GM18519 (cell line): ENCODE measurements around the gene CAAP1.
A peak's percentile ranks its signal among the peaks of the same experiment; 100 is the strongest.
"Not testable (repeated sequence)": the region's sequence is repeated elsewhere in the genome, so short reads cannot be mapped to it uniquely, and the experiment has no call there.

Experiments
- ATAC-seq: cut with Tn5 transposase; IDR thresholded peaks from one replicate; pipeline ENCODE4 v1.9.1; 2021; ENCODE audit warnings: mild to moderate bottlenecking, moderate library complexity; ENCODE audit not compliant: unreplicated experiment, low FRiP score

Gene CAAP1, protein sequence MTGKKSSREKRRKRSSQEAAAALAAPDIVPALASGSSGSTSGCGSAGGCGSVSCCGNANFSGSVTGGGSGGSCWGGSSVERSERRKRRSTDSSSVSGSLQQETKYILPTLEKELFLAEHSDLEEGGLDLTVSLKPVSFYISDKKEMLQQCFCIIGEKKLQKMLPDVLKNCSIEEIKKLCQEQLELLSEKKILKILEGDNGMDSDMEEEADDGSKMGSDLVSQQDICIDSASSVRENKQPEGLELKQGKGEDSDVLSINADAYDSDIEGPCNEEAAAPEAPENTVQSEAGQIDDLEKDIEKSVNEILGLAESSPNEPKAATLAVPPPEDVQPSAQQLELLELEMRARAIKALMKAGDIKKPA

GRCh38 chr9:26892251-26893029 lies at the start of gene CAAP1:
CAAP1 (minus strand) TSS chr9:26892802; CDS start chr9:26892715, 87 bp downstream.
- peak; percentile 88 for ATAC-seq

GRCh38 chr9:26940779-26941178 lies 48.2 kb upstream of the CAAP1 start:
- no peak for ATAC-seq

GRCh38 chr9:26939955-26940711 lies 47.5 kb upstream of the CAAP1 start:
- no peak for ATAC-seq

GRCh38 chr9:26937816-26938371 lies 45.3 kb upstream of the CAAP1 start:
- ATAC-seq = no peak

GRCh38 chr9:26935847-26936246 lies 43.2 kb upstream of the CAAP1 start:
- no peak for ATAC-seq

DNA sequence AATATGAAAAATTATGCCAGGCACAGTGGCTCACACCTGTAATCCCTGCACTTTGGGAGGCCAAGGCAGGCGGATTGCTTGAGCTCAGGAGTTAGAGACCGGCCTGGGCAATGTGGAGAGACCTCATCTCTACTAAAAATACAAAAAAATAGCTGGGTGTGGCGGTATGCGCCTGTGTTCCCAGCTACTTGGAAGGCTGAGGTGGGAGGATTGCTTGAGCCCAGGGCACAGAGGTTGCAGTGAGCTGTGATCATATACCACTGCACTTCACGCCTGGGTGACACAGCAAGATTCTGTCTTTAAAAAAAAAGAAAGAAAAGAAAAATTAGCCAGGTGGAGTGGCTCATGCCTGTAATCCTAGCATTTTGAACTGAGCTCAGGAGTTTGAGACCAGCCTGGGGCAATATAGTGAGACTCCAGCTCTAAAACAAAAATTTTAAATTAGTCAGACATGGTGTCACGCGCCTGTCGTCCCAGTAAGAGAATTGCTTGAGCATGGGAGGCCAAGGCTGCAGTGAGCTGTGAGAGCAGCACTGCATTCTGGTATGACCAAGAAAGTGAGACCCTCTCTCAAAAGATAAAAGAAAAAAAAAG lies 36.4 kb upstream of the CAAP1 start:
- no peak for ATAC-seq

GRCh38 chr9:26925609-26926008 lies 33.0 kb upstream of the CAAP1 start:
- no peak for ATAC-seq

- no peak for ATAC-seq
Observed at GRCh38 chr9:26919698-26920097, 27.1 kb upstream of the CAAP1 start.

DNA sequence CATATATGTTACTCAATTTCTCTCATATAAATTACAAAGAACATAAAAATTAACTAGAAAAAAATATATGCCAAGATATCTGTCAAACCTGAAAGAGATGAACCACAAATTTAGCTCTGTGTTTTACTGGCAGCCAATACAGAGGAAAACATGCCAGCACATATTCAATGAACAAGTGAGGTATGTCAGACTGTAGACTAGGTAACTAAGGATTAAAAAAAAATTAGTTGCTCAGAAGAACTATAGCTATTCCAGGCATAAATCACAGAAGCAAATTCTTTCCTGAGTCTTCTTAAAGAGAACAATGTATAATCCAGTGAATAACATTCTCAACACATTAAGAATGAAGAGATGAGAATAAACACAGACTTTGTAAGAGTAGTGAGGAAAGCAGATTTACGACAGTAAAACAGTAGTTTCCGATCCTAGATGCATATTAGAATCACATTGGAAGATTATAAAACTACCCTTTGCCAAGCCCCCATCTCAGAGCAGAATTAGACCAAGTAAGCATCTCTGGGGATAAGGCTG lies 20.6 kb upstream of the CAAP1 start:
- no peak for ATAC-seq

GRCh38 chr9:26904671-26905070 lies 12.1 kb upstream of the CAAP1 start:
- no peak for ATAC-seq

DNA sequence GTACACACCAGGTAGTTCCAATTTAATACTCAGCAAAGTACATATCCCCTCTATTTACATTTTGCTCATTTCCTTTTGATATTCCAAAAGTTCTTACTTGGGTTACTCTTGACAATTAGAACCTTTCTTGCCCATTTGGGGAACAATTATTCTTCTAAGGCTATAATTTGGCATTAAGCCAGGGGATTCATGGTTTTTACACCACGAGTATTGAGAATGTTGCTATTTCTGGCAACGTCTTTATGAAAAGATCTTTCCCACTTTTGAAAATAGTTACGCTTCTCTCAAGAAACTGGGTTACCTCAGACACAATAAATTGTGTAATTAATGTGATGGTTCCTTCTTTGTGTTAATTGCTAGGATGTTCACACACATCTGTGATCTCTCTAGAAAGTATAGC lies 11.5 kb upstream of the CAAP1 start:
- ATAC-seq = no peak

DNA sequence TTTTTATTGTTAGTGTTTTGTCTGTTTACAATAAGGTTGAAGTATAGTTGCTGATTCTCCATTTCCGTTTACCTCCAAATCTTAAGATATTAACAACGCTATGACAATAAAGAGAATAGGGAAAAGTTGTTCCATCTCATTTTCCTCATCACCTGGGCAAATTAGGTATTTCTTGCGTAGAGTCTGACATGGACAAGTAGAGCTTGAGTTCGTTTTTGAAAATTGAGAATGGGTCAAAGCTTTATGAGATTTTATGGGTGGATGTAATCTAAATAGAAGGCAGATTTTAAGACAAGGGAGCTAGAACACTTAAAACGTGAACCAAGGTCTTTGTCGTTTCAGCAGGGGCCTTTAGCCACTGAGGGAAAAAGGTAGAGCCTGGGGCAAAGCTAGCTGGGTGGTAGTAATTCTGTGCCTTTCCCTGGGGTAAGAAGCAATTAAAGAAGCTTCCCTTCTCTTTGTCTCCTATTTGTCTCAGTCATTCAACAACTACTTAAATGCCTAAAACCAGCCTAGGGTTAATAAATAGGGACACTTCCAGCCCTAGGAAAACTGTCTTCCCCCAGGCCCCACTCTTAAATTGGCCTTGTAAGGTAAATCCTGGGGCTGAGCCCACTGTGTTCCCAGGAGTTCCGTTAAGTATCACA lies 551 bp upstream of the CAAP1 start:
- ATAC-seq = no peak

- no peak for ATAC-seq
Observed at GRCh38 chr9:26891726-26892125, 876 bp downstream of the CAAP1 start.

- ATAC-seq = no peak
Observed at GRCh38 chr9:26888271-26888670, 4.3 kb downstream of the CAAP1 start.

GRCh38 chr9:26882154-26882553 lies 10.4 kb downstream of the CAAP1 start:
- no peak for ATAC-seq

GRCh38 chr9:26880262-26880661 lies 12.3 kb downstream of the CAAP1 start:
- no peak for ATAC-seq

- not testable (repeated sequence) for ATAC-seq
Observed at GRCh38 chr9:26875155-26875554, 17.4 kb downstream of the CAAP1 start.

DNA sequence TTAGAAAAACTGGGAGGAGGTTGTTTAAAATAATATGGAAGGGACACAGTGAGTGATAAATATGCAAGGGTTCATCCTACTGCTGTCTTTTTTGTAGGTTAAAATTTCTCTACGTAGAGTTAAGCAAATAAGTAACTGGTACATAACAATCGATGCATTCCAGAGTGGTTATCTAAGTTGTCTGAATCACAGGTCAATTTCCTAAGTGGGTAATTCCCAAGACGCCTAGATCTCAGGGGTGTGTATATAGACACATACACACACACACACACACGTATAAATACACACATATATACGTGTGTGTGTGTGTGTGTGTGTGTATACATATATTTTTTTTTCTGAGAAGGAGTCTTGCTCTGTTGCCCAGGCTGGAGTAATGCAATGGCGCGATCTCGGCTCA lies 22.3 kb downstream of the CAAP1 start:
- ATAC-seq = no peak

DNA sequence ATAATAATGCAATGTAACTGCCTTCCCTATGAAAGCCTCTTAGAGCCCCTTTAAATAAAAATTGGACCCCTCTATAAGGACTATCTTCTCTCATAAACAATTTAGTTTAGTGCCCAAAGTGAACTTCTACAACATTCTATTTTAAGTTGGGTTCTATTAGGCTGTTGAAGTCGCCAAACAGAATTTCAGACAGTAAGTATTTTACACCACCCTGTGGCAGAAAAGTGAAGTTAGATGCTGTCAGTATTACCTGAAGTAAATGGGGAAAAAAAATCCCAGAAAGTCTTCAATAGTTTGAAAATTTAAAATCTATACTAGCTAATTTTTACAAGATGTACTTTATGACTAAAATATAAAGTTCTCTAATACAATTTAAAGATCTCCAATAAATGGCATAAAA lies 29.5 kb downstream of the CAAP1 start:
- no peak for ATAC-seq
